ENCODE measurements around the gene ZNF839.

Gene ZNF839

GRCh38 chr14:102389246-102389645 is 69.7 kb downstream of the ZNF839 start:
- DNase-seq = no peak

- no peak for DNase-seq
Observed at GRCh38 chr14:102390064-102390855, 70.7 kb downstream of the ZNF839 start.
